Endothelial cell of umbilical vein (primary cell): ENCODE results near the gene HERC5. TPM values are rescaled to one million over a fixed set of nuclear protein-coding genes. Genes with fewer than 3 reads are reported as not detected.

Experiments
- BruUV-seq: library from RNA; stranded (reverse); fragments of 400-500 nt; replicated peaks from 2 replicates; lab custom pipeline; 2021; lab: Mats Ljungman, UMichigan
- CTCF ChIA-PET: fragments of 300-600, 350-600 bp; sonication (Branson Sonifier 250); formaldehyde crosslinking; loops from one replicate; lab custom pipeline; 2021; ENCODE audit warnings: antibody characterized with exemption, inconsistent platforms; lab: Charles Lee
- POLR2A ChIA-PET: fragments of 300-600, 350-600 bp; sonication (Branson Sonifier 250); formaldehyde crosslinking; loops from one replicate; lab custom pipeline; 2021; ENCODE audit warnings: antibody characterized with exemption, inconsistent platforms; lab: Charles Lee
- DNase-seq: peaks from one replicate; pipeline ENCODE4 v3.0.0-alpha.2; 2011; ENCODE audit warnings: low read depth, low spot score
- FAIRE-seq: peaks from 2 replicates; lab custom pipeline; 2011; peaks lifted over from hg19 to GRCh38; lab: Jason Lieb, UNC
- H2AFZ ChIP-seq: 2 replicates; pipeline ENCODE4 v1.6.0; 2012; ENCODE audit warnings: low read depth, low read length, control low read depth, inconsistent platforms
- H3K27ac ChIP-seq: 2 replicates; pipeline ENCODE4 v1.5.1; 2011; ENCODE audit warnings: low read depth, mild to moderate bottlenecking, control low read depth, low read length, moderate library complexity; ENCODE audit not compliant: insufficient read depth
- H3K27me3 ChIP-seq, 2 experiments: 2 replicates each; pipeline versions ENCODE4 v1.6.0 to v1.6.1; 2011; ENCODE audit warnings: low read length in 2 of 2, mixed read lengths in 1 of 2; ENCODE audit not compliant: control insufficient read depth in 2 of 2, insufficient read depth in 2 of 2
- H3K36me3 ChIP-seq, 2 experiments: 2 replicates in 1 of 2; 3 replicates in 1 of 2; pipeline ENCODE4 v1.5.1; 2011; ENCODE audit warnings: low read length in 2 of 2, mild to moderate bottlenecking in 1 of 2, moderate library complexity in 1 of 2; ENCODE audit not compliant: control insufficient read depth in 2 of 2, insufficient read depth in 2 of 2; ENCODE audit errors: extremely low read depth in 1 of 2
- H3K4me1 ChIP-seq: 3 replicates; pipeline ENCODE4 v1.5.1; 2011; ENCODE audit warnings: mild to moderate bottlenecking, low read length; ENCODE audit not compliant: control insufficient read depth, insufficient read depth; ENCODE audit errors: extremely low read depth
- H3K4me2 ChIP-seq: 2 replicates; pipeline ENCODE4 v1.6.1; 2011; ENCODE audit warnings: low read length, control low read depth, mixed read lengths; ENCODE audit not compliant: insufficient read depth
- H3K4me3 ChIP-seq, 3 experiments: fragments of 200-600 bp in 1 of 3; sonication (generic), shearing (Covaris generic) in 1 of 3; replicated peaks in 1 of 3; 2 replicates each; pipeline ENCODE4 v1.5.1; 2011 to 2016; ENCODE audit warnings: control low read depth in 3 of 3, low read length in 3 of 3, mild to moderate bottlenecking in 2 of 3, inconsistent platforms in 1 of 3, low read depth in 1 of 3, moderate library complexity in 1 of 3; ENCODE audit not compliant: insufficient read depth in 1 of 3
- H3K79me2 ChIP-seq: 2 replicates; pipeline ENCODE4 v1.6.0; 2012; ENCODE audit warnings: low read length, inconsistent platforms; ENCODE audit not compliant: control insufficient read depth, insufficient read depth
- H3K9ac ChIP-seq: replicated peaks from 2 replicates; pipeline ENCODE3; 2011; ENCODE audit warnings: low read length, control low read depth; ENCODE audit not compliant: insufficient read depth; ENCODE audit errors: extremely low read depth
- H3K9me1 ChIP-seq: replicated peaks from 3 replicates; pipeline ENCODE4 v1.6.0; 2011; ENCODE audit warnings: mild to moderate bottlenecking, low read length; ENCODE audit not compliant: control insufficient read depth, insufficient read depth; ENCODE audit errors: extremely low read depth
- H3K9me3 ChIP-seq: replicated peaks from 2 replicates; pipeline ENCODE4 v1.5.1; 2012; ENCODE audit warnings: low read length, inconsistent platforms; ENCODE audit not compliant: control insufficient read depth, insufficient read depth
- H4K20me1 ChIP-seq: replicated peaks from 2 replicates; pipeline ENCODE3; 2011; ENCODE audit warnings: mild to moderate bottlenecking, low read length; ENCODE audit not compliant: control insufficient read depth, insufficient read depth; ENCODE audit errors: extremely low read depth
- EZH2 ChIP-seq: IDR thresholded peaks from 2 replicates; pipeline ENCODE4 v1.6.1; 2012; ENCODE audit warnings: borderline replicate concordance, low read depth, mild to moderate bottlenecking, moderate library complexity, low read length, inconsistent platforms; ENCODE audit not compliant: severe bottlenecking
- FOS ChIP-seq: IDR thresholded peaks from 2 replicates; pipeline ENCODE4 v1.6.1; 2011; ENCODE audit warnings: mild to moderate bottlenecking, low read length, moderate library complexity, borderline replicate concordance; ENCODE audit not compliant: insufficient read depth
- GATA2 ChIP-seq: IDR thresholded peaks from 2 replicates; pipeline ENCODE4 v1.7.0; 2011; ENCODE audit warnings: low read depth, mild to moderate bottlenecking, moderate library complexity, mixed read lengths, low read length; ENCODE audit not compliant: insufficient read length, insufficient read depth
- JUN ChIP-seq: IDR thresholded peaks from 2 replicates; pipeline ENCODE4 v1.6.1; 2011; ENCODE audit warnings: borderline replicate concordance, low read depth; ENCODE audit not compliant: insufficient read length, insufficient read depth
- MYC ChIP-seq: IDR thresholded peaks from one replicate; pipeline ENCODE4 v1.6.1; 2011; ENCODE audit warnings: mild to moderate bottlenecking, low read depth, low read length
- POLR2A ChIP-seq: IDR thresholded peaks from 2 replicates; pipeline ENCODE4 v1.6.1; 2012; ENCODE audit warnings: low read depth, mild to moderate bottlenecking, control low read depth, low read length
- POLR2AphosphoS5 ChIP-seq: IDR thresholded peaks from 2 replicates; pipeline ENCODE4 v1.6.1; 2012; ENCODE audit warnings: low read depth, mild to moderate bottlenecking, control low read depth, low read length, moderate library complexity; ENCODE audit not compliant: insufficient read depth
- dilution Hi-C: fragments of 300-500 bp; cut with MboI; formaldehyde crosslinking; loops from one replicate; pipeline ENCODE4 v1.15.0; 2019; ENCODE audit warnings: low sequenced_read_pairs; ENCODE audit not compliant: extremely low pct_ligation_motif_present
- intact Hi-C: fragments of 100-400 bp; cut with micrococcal nuclease; formaldehyde crosslinking; loops from one replicate; pipeline ENCODE4 v1.10.0; 2022
- polyA plus RNA-seq, 4 experiments: library from polyadenylated mRNA; depleted of rRNA in 3 of 4; stranded (reverse) in 3 of 4; unstranded in 1 of 4; fragments of >200 nt; gene quantifications; 2 replicates each; pipeline versions ENCODE4 v1.2.1 to v1.2.3, GENCODE V29; 2011 to 2012; ENCODE audit warnings: missing spikeins in 1 of 4
- total RNA-seq: library from RNA; stranded (reverse); gene quantifications from 2 replicates; pipeline ENCODE4 v1.2.3, GENCODE V29; 2021
- TF ChIP-seq, protein P1 (sequence below): IDR thresholded peaks from 2 replicates; pipeline ENCODE4 v1.6.1; 2011; ENCODE audit not compliant: insufficient read depth, insufficient read length
- TF ChIP-seq, protein P2 (sequence below), 2 donors: IDR thresholded peaks; 1 replicate in 1 of 2; 2 replicates in 1 of 2; pipeline ENCODE4 v1.5.1; 2011; ENCODE audit warnings: low read length in 2 of 2, mild to moderate bottlenecking in 2 of 2, moderate library complexity in 2 of 2, control low read depth in 1 of 2, inconsistent platforms in 1 of 2, low read depth in 1 of 2; ENCODE audit not compliant: insufficient read depth in 1 of 2; ENCODE audit errors: extremely low read depth in 1 of 2

Gene HERC5
- total and polyA plus RNA-seq, 2 donors (not counting 3 experiments of a cell fraction or from before 2014, with no cell fraction given): 0.19 to 0.91 TPM

DNA sequence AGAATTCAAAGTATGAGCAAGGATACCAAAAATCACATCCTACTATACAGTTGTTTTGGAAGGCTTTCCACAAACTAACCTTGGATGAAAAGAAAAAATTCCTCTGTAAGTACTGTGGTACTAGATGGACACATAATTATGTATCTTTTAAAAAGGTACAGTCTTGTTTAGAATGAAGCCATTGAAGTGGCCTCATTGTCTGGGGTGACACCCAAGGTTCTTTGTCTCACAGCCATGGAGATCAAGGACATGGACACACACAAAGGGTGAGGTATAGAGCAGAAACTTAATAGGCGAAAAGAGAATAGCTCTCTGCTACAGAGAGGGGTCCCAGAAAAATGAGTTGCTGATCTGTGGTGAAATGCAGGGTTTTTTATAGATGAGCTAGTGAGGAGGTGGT is 16.8 kb upstream of the HERC5 start:
- no peak overlapping the region for H2AFZ ChIP-seq
- H3K9me3 ChIP-seq: no peaks in the 10 kb centered on the region
- no peak overlapping the region for H3K4me3 ChIP-seq
- no peak overlapping the region for H3K4me2 ChIP-seq
- no peak for TF ChIP-seq JUN
- TF ChIP-seq, protein P1, sequence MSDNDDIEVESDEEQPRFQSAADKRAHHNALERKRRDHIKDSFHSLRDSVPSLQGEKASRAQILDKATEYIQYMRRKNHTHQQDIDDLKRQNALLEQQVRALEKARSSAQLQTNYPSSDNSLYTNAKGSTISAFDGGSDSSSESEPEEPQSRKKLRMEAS: no peak
- no peak for TF ChIP-seq MYC
- TF ChIP-seq POLR2A: no peak
- TF ChIP-seq GATA2: no peak
- no peak for TF ChIP-seq EZH2
- TF ChIP-seq, protein P2, sequence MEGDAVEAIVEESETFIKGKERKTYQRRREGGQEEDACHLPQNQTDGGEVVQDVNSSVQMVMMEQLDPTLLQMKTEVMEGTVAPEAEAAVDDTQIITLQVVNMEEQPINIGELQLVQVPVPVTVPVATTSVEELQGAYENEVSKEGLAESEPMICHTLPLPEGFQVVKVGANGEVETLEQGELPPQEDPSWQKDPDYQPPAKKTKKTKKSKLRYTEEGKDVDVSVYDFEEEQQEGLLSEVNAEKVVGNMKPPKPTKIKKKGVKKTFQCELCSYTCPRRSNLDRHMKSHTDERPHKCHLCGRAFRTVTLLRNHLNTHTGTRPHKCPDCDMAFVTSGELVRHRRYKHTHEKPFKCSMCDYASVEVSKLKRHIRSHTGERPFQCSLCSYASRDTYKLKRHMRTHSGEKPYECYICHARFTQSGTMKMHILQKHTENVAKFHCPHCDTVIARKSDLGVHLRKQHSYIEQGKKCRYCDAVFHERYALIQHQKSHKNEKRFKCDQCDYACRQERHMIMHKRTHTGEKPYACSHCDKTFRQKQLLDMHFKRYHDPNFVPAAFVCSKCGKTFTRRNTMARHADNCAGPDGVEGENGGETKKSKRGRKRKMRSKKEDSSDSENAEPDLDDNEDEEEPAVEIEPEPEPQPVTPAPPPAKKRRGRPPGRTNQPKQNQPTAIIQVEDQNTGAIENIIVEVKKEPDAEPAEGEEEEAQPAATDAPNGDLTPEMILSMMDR (IDR thresholded peaks at IDR 0.05; ENCODE audit: extremely low read depth in 1 of 2, insufficient read depth in 1 of 2, low read depth in 1 of 2, low read length in 2 of 2): no peak
- no peak for TF ChIP-seq FOS
- TF ChIP-seq POLR2AphosphoS5: no peak
- BruUV-seq: no TSS peak
- dilution Hi-C loops (no loop called here), intact Hi-C loops (no loop called here)
- H3K79me2 ChIP-seq: no peaks in the 10 kb centered on the region
- H4K20me1 ChIP-seq: no peaks in the 10 kb centered on the region
- FAIRE-seq (no peak), DNase-seq (no peak)
- H3K9me1 ChIP-seq: no peaks in the 10 kb centered on the region
- ChIA-PET POLR2A (no interaction called here), CTCF (interaction anchor here (1.4 kb wide), 1 partner anchor 9 kb away, joined by 3 read pairs; no protein-coding TSS in a partner anchor)
- no peaks in the 10 kb centered on the region for H3K4me1 ChIP-seq
- no peak overlapping the region for H3K27ac ChIP-seq
- H3K27me3 ChIP-seq: no peaks in the 10 kb centered on the region
- no peaks in the 10 kb centered on the region for H3K36me3 ChIP-seq
- H3K9ac ChIP-seq: no peak overlapping the region
